ENCODE results near the gene ELP2.

GRCh38 chr18:36152781-36153180, 23.1 kb downstream of the ELP2 start:
- TF ChIP-seq EZH2 (IDR thresholded peaks at IDR 0.05; ENCODE audit: insufficient read depth, poor library complexity, severe bottlenecking) (no peak), EZH2phosphoT487 (IDR thresholded peaks at IDR 0.05; ENCODE audit: insufficient read depth, low read depth) (no peak)

All from GM23248 (cell line).